C4-2B (cell line): ENCODE data around the gene DGKD.

Experiments
- ZFX ChIP-seq: fragments of 450-650 bp; IDR thresholded peaks from 2 replicates; pipeline ENCODE4 v1.6.1; 2017
- TF ChIP-seq, protein P1 (sequence below): fragments of 450-650 bp; conservative IDR thresholded peaks from 2 replicates; pipeline ENCODE4 v1.5.1; 2017; ENCODE audit warnings: mild to moderate bottlenecking

DNA sequence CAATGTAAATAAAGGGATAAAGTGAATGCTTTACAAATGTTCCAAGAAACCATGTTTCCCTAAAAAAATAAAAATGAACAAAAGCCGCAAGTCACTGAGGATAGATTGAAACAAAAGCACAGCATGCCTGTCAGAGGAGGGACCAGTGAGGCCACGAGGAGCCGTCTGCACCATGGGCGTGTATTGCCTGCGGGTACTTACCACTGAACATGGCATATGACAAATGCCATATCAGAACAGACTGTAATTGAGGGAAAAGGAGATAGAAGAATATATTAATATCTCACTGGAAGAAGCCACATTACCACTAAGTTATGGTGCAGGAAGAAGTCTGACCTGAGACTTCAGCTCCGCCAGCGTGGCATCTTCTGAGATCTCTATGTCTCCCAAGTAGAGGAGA lies 136.5 kb downstream of the DGKD start:
- TF ChIP-seq, protein P1, sequence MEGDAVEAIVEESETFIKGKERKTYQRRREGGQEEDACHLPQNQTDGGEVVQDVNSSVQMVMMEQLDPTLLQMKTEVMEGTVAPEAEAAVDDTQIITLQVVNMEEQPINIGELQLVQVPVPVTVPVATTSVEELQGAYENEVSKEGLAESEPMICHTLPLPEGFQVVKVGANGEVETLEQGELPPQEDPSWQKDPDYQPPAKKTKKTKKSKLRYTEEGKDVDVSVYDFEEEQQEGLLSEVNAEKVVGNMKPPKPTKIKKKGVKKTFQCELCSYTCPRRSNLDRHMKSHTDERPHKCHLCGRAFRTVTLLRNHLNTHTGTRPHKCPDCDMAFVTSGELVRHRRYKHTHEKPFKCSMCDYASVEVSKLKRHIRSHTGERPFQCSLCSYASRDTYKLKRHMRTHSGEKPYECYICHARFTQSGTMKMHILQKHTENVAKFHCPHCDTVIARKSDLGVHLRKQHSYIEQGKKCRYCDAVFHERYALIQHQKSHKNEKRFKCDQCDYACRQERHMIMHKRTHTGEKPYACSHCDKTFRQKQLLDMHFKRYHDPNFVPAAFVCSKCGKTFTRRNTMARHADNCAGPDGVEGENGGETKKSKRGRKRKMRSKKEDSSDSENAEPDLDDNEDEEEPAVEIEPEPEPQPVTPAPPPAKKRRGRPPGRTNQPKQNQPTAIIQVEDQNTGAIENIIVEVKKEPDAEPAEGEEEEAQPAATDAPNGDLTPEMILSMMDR, result no peak
- TF ChIP-seq ZFX, result no peak
